OCI-LY1 (cell line): ENCODE data around the gene CAMK4.

Experiments used
- H2AFZ ChIP-seq: fragments of 200-600 bp; sonication (generic), shearing (Covaris generic); 2 replicates; pipeline ENCODE4 v1.6.0; 2014; ENCODE audit warnings: antibody characterized with exemption, mild to moderate bottlenecking, low read length
- H3F3A ChIP-seq: fragments of 200-600 bp; sonication (generic), shearing (Covaris generic); 2 replicates; pipeline ENCODE4 v1.6.0; 2014; ENCODE audit warnings: mild to moderate bottlenecking, antibody characterized with exemption, low read length, moderate library complexity; ENCODE audit not compliant: insufficient read depth
- H3K27ac ChIP-seq: fragments of 200-600 bp; sonication (generic); 2 replicates; pipeline ENCODE4 v1.5.1; 2014; ENCODE audit warnings: low read length, mixed run types, mild to moderate bottlenecking, low read depth; ENCODE audit not compliant: poor library complexity, severe bottlenecking
- H3K27me3 ChIP-seq: fragments of 200-600 bp; sonication (generic); 2 replicates; pipeline ENCODE4 v1.6.0; 2014; ENCODE audit warnings: antibody characterized with exemption, mild to moderate bottlenecking, low read length, moderate library complexity; ENCODE audit not compliant: insufficient read depth
- H3K36me3 ChIP-seq: fragments of 200-600 bp; sonication (generic); 2 replicates; pipeline ENCODE4 v1.6.1; 2014; ENCODE audit warnings: mild to moderate bottlenecking, antibody characterized with exemption, low read length, moderate library complexity, mixed read lengths; ENCODE audit not compliant: insufficient read depth
- H3K4me1 ChIP-seq: fragments of 200-600 bp; sonication (generic); 2 replicates; pipeline ENCODE4 v1.5.1; 2014; ENCODE audit warnings: mild to moderate bottlenecking, low read length, moderate library complexity; ENCODE audit not compliant: insufficient read depth, severe bottlenecking
- H3K4me2 ChIP-seq: fragments of 200-600 bp; sonication (generic), shearing (Covaris generic); 2 replicates; pipeline ENCODE4 v1.6.1; 2014; ENCODE audit warnings: low read length
- H3K4me3 ChIP-seq: fragments of 200-600 bp; sonication (generic); 2 replicates; pipeline ENCODE4 v1.5.1; 2014; ENCODE audit warnings: low read length, low read depth, mild to moderate bottlenecking, mixed read lengths; ENCODE audit not compliant: poor library complexity, severe bottlenecking
- H3K79me2 ChIP-seq: fragments of 200-600 bp; shearing (Covaris generic); 2 replicates; pipeline ENCODE4 v1.6.1; 2016; ENCODE audit warnings: mixed run types, low read length, mixed read lengths; ENCODE audit not compliant: insufficient read depth
- H3K9ac ChIP-seq: fragments of 200-600 bp; sonication (generic), shearing (Covaris generic); 2 replicates; pipeline ENCODE4 v1.6.1; 2014; ENCODE audit warnings: mild to moderate bottlenecking, low read length, mixed read lengths
- H3K9me2 ChIP-seq: fragments of 200-600 bp; sonication (generic), shearing (Covaris generic); 2 replicates; pipeline ENCODE4 v1.6.1; 2014; ENCODE audit warnings: low read depth, mild to moderate bottlenecking, low read length, mixed read lengths
- H3K9me3 ChIP-seq: fragments of 200-600 bp; shearing (Covaris generic); 2 replicates; pipeline ENCODE4 v1.6.1; 2014; ENCODE audit warnings: low read length, mixed read lengths
- H4K20me1 ChIP-seq: fragments of 200-600 bp; sonication (generic), shearing (Covaris generic); 2 replicates; pipeline ENCODE4 v1.6.0; 2016; ENCODE audit warnings: mild to moderate bottlenecking, low read length; ENCODE audit not compliant: insufficient read depth
- EZH2 ChIP-seq: fragments of 200-600 bp; sonication (generic), shearing (Covaris generic); IDR thresholded peaks from 2 replicates; pipeline ENCODE4 v1.8.0; 2017; ENCODE audit warnings: borderline replicate concordance, mixed run types, mild to moderate bottlenecking, antibody characterized with exemption, low read length, moderate library complexity, mixed read lengths
- TF ChIP-seq, protein P1 (sequence below): fragments of 200-600 bp; sonication (generic), shearing (Covaris generic); IDR thresholded peaks from 2 replicates; pipeline ENCODE4 v1.5.1; 2017; ENCODE audit warnings: mild to moderate bottlenecking, antibody characterized with exemption, low read length, moderate library complexity, mixed read lengths

CAMK4 gene

DNA sequence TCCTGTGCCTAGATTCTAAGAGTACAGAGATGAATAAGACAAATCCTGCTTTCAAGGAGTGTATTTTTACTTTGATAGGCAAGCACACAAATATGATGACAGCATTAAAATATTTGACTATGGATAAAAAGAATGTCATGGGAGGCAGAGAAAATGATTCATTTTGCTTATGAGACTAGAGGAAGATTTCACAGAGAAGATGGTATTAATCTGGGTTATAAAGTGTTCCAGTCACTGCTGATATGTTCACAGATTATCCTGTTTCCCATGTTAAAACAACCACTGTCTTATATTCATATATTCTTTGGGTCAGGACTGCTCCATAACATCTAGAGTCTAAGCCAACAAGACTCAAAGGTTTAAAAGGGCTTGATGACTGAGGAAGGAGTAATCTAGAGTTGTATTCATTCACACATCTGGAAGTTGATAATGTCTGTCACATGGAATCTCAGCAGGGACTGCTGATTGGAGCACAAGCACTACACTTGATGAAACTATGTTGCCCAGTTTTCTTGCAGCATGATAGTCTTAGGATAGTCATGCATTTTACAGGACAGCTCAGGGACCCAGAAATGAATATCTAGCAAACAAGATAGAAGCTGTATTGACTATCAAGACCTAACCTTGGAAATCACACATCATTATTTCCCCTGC is 208.8 kb downstream of the CAMK4 start:
- H2AFZ ChIP-seq, result no peak overlapping the region
- H3K9ac ChIP-seq, result no peak overlapping the region
- H3K36me3 ChIP-seq, result peaks cover 7% of the 10 kb centered on the region; the same call in 1 of the 2 replicates
- H3K27ac ChIP-seq, result no peak overlapping the region
- H3K27me3 ChIP-seq, result no peaks in the 10 kb centered on the region
- H4K20me1 ChIP-seq, result no peaks in the 10 kb centered on the region
- H3K4me1 ChIP-seq, result no peaks in the 10 kb centered on the region
- no peak overlapping the region for H3K4me3 ChIP-seq
- H3K79me2 ChIP-seq, result no peaks in the 10 kb centered on the region
- H3K9me2 ChIP-seq, result no peaks in the 10 kb centered on the region
- no peaks in the 10 kb centered on the region for H3K9me3 ChIP-seq
- TF ChIP-seq EZH2, result no peak
- TF ChIP-seq, protein P1, sequence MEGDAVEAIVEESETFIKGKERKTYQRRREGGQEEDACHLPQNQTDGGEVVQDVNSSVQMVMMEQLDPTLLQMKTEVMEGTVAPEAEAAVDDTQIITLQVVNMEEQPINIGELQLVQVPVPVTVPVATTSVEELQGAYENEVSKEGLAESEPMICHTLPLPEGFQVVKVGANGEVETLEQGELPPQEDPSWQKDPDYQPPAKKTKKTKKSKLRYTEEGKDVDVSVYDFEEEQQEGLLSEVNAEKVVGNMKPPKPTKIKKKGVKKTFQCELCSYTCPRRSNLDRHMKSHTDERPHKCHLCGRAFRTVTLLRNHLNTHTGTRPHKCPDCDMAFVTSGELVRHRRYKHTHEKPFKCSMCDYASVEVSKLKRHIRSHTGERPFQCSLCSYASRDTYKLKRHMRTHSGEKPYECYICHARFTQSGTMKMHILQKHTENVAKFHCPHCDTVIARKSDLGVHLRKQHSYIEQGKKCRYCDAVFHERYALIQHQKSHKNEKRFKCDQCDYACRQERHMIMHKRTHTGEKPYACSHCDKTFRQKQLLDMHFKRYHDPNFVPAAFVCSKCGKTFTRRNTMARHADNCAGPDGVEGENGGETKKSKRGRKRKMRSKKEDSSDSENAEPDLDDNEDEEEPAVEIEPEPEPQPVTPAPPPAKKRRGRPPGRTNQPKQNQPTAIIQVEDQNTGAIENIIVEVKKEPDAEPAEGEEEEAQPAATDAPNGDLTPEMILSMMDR, result no peak
- no peak overlapping the region for H3K4me2 ChIP-seq
- no peaks in the 10 kb centered on the region for H3F3A ChIP-seq

DNA sequence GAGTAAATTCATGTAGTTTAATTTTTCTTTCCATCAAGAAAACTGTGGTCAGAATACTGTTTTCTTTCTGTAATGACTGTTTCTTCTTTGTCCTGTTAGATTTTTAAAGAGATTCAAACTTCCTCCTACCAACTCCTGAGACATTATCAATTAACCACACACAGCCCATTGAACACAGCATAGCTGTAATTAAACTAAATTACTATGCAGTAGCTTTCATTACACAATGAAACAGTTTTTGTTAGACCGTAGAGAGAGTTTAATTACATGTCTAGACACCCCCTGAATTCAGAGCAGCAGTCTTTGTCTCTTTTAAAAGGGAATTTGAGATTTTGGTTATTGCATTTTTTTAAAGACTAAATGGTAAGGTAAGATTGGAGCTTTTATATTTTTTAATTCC is 210.6 kb downstream of the CAMK4 start:
- H3K27me3 ChIP-seq, result no peaks in the 10 kb centered on the region
- no peak overlapping the region for H3K9ac ChIP-seq
- H3K4me1 ChIP-seq, result no peaks in the 10 kb centered on the region
- H3K4me3 ChIP-seq, result no peak overlapping the region
- H3K9me3 ChIP-seq, result no peaks in the 10 kb centered on the region
- H3F3A ChIP-seq, result no peaks in the 10 kb centered on the region
- no peak overlapping the region for H3K4me2 ChIP-seq
- no peaks in the 10 kb centered on the region for H4K20me1 ChIP-seq
- H3K79me2 ChIP-seq, result no peaks in the 10 kb centered on the region
- H3K27ac ChIP-seq, result no peak overlapping the region
- no peak overlapping the region for H2AFZ ChIP-seq
- peaks cover 5% of the 10 kb centered on the region; the same call in 1 of the 2 replicates for H3K36me3 ChIP-seq
- H3K9me2 ChIP-seq, result no peaks in the 10 kb centered on the region
- no peak for TF ChIP-seq EZH2
- TF ChIP-seq, protein P1, result no peak

DNA sequence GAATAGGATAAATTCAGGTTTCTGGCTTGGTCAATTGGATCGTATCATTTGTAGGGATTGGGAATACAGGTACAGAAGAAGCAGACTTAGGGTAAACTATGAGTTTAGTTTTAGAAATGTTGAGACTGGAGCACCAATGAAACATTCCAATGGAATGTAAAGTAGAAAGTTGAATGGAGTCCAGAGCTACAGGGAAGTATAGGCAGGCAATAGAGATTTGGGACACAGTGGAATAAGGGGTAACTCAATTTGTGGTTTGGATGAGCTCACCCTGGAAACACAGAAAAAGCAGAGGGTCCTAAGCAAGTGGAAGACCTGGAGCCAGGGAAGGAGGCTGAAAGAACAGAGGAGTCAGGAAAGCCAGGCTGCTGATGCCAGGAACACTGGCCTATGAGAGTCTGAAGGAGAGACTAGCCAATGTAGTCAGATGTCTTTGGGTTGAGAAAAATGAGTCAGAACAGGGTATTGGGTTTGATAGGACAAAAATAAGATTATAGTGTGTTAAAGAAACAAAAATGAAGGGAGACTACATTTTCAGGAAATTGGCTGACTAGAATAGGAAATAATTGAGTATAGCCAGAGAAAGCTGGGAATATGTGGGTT is 215.4 kb downstream of the CAMK4 start:
- H3K36me3 ChIP-seq, result peaks cover 17% of the 10 kb centered on the region
- H3K9me2 ChIP-seq, result no peaks in the 10 kb centered on the region
- no peaks in the 10 kb centered on the region for H3K27me3 ChIP-seq
- H3K27ac ChIP-seq, result no peak overlapping the region
- no peak overlapping the region for H3K4me2 ChIP-seq
- no peaks in the 10 kb centered on the region for H4K20me1 ChIP-seq
- H3K9ac ChIP-seq, result no peak overlapping the region
- no peaks in the 10 kb centered on the region for H3K79me2 ChIP-seq
- TF ChIP-seq, protein P1, result no peak
- TF ChIP-seq EZH2, result no peak
- H2AFZ ChIP-seq, result no peak overlapping the region
- H3K9me3 ChIP-seq, result no peaks in the 10 kb centered on the region
- H3K4me3 ChIP-seq, result no peak overlapping the region
- no peaks in the 10 kb centered on the region for H3K4me1 ChIP-seq
- H3F3A ChIP-seq, result no peaks in the 10 kb centered on the region
